Putamen (tissue), 1 donor: Measurements from ENCODE around the gene ST3GAL3.

Experiments
- DNase-seq: peaks from one replicate; pipeline ENCODE4 v3.0.0-alpha.2; 2016; ENCODE audit warnings: low spot score

ST3GAL3 gene

DNA sequence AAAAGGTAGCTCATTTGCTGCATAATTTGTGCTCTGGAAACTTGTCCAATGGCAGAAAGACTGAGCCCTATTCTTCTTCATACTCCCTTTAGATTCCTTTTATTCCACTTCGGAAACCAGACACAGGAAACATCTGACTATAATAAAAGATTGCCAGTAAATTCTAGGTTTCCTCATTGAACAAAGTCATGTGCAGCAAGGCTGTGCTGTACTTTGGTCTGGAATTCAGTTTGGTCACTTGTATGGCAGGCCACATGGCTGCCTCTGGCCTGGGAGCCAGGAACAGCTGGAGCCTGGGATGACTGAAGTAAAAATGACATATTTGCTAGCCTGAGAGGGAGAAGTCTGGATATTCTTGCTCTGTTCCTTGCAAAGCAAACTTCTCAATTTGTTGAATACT lies 79.6 kb downstream of the ST3GAL3 start:
- DNase-seq, result no peak

DNA sequence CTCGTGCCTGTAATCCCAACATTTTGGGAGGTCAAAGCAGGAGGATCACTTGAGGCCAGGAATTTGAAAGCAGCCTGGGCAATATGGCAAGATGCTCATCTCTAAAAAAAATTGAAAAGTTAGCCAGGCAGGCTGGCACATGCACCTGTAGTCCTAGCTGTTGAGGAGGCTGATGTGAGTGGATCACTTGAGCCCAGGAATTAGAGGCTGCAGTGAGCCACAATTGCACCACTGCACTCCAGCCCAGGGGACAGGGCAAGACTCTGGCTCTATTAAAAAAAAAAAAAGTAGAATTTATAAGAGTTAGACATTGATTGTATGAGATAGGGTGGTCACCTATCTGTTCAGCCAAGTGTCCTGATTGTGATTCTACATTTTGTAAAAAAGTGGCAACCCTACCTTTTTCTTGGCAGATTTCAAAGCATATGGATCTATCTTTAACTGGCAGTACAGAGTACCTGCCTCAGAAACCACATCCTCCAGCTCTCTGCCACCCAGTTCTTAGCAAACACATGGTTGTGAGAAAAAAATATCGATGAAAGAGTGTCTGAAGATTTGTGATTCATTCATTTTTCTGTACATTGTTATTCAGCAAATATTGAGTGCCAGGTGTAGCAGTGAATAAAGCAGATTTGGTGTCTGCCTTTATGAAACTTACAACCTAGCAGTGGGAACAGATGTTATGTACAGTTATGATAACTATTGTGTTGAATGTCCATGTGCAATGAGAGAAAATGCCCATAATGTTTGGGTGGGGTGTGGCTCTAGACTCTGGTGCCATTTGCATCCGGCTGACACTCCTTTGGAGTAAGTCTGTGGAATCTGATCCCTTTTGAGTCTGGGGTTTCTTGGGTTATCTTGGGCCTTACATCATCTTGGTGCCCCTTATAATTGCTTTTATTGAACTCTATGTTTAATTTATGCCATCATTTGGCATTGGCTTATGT lies 82.5 kb downstream of the ST3GAL3 start:
- no peak for DNase-seq

DNA sequence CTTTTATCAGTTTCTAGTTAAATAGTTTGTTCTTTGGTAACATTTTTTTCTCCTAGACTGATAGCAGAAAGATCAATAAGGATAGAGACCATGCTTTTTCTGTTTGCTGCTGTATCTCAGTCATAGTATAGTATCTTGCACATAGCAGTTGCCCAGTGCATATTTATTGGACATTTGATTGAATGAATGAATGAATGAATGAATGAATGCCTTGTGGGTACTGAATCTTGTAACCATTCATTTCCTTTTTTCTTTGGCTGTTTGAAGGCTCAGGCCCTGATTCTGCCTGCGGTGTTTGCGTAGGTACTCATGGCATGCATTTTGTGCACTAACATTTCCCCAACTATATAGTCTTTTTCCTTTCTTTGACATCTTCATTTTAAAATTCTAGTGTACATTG lies 83.9 kb downstream of the ST3GAL3 start:
- DNase-seq, result no peak

DNA sequence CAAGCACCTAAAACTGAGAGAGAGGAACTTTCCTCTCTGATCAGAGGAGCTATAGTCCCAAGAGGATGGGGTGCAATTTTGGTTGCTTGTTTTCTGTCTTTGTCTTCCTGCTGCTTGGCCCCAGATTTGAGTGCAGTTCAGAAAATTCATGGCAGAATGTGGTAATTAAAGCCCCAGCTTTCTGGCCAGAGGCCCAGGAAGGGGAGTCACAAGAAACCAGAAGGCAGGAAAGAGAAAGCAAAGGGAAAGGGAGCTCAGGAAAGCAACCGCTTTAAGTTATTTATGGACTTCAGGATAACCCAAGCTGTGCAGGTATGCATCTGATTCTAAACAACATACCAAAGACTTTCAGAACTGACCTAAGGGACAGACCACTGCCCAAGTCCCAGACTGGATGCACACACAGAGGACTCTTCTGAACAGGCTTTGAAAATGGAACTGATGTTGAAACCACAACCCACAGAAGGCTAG lies 88.8 kb downstream of the ST3GAL3 start:
- DNase-seq, result no peak

DNA sequence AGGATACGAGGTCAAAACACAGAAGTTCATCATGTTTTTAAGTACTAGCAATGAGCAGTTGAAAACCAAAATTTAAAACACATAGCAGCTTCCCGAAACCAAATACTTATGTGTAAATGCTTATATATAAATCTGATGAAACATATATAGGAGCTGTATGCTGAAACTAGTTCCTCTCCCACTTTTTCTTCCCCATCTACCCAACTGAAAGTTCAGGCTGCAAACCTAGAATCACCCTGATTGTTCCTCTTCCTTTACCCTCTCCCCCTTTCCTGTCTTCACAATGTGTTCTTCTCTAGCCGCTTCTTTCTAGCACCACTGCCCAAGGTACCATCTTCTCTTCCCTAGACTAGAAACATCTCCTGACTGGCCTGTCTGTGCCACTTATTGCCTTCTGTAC lies 90.6 kb downstream of the ST3GAL3 start:
- DNase-seq, result no peak

DNA sequence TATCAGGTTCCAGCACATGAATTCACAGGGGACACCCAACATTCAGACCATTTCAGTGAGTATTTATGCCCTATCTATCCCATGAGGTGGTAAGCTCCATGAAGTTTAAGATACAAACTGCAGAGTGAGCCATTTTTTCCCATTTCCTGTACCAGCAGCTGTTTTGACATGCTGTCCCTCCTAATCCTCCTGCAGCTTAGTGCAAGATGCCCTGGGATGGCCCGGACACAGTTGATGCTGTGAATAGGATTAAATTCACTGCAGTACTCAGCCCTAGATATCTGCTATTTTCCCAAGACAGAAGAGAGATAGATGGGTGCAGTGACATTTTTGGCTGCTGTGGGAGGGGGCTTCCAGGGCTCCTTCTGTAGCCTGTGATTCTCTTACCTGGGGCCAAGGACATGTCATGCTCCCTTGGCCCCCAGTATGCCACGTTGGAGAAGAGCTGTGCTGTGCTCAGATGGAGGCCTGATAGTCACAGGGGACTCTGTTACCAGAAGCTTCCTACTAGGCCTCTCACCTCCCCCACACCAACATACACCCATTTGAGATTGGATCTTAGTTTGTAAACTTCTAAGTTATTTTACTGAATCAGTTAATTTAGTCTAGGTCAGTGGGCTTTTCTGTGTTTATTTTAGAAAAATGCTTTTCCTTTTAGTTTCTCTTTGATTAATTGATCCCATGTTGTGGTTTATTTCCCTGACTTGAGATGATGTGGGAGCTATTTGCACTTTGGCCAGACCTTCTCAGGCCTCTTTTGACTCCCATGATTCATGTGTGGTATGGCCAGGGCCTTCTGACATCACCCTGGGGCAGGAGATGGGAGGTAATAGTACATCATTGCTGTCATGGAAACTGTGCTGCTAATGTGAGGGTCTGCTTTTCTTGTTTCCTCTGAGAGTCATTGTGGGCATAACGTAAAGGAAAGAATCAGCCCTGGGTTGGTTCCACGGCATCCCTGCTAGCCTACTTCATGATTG lies 92.6 kb downstream of the ST3GAL3 start:
- DNase-seq, result no peak

DNA sequence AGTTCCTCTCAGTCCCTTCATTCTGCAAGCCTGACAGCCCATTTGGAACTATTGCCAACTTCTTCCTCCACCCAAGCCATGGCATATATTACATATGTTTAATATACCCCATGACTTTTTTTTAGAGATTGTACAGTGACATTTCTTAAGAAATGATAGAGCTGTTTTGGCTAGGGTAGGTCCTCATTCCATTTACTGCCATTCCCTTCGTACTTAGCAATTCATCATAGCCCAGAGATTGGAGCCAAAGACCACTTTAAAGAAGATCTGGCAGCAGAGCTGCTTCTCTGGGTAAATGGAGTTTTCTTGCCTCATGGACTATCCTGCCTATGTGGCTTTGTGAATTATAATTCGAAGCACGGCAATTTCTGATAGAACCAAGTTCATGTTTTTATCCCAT lies 93.4 kb downstream of the ST3GAL3 start:
- DNase-seq, result no peak

DNA sequence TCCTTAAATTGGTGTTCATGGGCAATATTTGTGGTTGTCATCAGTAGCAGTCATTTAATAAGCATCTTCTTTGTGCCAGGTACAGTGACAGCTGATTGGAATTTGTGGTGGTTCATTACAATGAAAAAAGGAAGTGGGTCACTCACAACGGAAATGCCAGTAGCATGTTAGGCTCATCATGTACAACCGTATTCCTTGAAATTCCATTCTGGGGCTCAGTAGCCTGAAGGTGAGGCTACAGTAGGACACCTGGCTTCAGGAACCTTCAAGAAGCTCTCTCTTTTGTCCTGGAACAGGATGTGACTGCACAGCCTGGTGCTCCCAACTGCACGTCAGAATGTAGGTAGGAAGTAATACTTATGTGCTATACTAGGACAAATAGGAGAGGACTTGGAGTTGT lies 93.9 kb downstream of the ST3GAL3 start:
- no peak for DNase-seq

DNA sequence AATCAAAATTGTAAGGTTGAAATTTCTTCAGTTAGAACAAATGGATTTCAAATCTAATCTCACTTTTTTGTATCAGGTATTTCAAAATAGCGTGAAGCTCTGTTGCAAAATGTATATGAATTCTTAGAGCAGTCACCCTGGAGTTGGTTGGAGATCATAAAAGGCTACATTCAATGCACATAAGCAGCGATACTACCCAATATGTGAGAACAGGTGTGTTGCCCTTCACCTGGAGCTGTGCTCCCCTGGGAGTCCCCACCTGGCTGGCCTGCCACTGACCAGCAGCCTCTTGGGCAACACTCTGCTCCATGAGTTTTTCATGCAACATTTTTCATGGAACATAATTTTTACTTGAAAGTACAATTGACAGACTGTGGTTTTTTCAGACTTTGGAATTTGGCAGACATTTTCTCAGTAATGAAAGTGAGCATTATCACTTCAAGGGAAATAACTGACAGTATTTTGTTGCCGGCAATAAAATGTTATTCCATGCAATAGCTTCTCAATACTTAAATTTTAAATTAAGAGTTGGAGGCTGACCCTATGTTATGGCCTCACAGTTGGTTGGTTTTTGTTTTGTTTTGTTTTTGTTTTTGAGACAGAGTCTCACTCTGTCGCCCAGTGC lies 95.1 kb downstream of the ST3GAL3 start:
- no peak for DNase-seq

DNA sequence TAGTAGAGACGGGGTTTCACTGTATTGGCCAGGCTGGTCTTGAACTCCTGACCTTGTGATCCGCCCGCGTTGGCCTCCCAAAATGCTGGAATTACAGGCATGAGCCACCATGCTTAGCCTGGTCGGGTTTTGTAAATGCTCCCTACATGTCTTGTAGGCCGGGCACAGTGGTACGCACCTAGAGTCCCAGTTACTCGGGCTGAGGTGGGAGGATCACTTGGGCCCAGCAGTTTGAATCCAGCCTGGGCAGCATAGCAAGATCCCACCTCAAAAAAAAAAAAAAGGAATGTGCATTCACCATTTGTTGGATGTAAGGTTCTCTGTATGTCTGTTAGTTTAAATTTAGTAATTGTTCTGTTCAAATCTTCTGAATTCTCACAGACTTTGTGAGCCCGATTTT lies 95.8 kb downstream of the ST3GAL3 start:
- DNase-seq, result no peak

DNA sequence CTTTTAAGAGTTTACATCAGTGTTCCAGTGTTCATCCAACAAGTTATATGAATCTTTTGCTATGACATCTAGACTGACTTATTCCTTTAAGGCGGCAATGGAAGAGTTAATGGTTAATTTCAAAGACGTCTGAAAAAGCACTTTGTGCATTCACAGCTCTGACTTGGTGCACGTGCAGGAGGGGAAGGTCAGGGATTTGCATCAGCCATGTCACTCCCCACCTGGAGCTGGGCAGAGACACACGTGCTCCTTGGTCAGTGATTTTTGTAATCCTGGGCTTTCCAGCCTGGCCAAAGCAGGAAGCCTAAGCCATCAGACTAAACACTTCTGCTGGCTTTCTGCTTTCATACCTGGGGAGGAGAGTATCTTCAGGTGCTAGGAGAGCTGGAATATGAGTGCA lies 96.3 kb downstream of the ST3GAL3 start:
- DNase-seq, result no peak

DNA sequence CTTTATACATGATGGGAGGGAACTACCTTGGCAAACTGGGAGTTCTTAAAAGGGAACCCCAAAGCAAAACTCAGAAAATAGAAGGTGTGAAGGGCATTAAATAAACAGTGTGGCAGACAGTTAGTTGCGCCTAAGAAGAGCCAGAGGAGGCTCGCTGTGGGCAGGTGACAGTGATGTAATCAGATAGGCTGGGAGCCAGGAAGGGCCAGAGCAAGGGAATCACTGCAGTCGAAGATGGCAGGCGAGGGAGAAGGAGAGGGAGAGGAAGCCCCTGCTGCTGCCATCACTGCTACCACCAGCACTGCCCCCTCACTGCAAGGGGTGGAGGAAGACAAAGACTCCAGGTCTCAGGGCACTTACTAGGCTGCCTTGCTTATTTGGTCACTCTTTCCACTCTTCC lies 97.2 kb downstream of the ST3GAL3 start:
- DNase-seq, result no peak

DNA sequence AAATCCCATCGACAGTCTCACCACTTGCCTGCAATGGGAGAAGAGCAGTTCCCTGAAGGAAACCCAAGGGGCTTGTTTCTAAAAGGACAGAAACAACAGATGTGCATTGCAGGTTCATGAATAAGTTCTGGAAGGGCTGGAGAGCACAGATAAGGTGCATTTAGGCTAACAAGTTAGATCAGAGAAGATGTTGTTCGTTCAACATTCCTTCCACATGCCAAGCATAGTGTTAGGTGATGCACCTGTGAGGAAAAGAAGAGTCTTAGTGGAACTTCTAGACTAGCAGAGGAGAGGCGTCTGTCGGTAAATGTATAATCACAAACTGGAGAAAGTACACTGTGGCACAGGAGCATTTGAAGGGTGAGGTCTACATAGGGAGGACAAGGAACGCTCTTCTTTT lies 98.0 kb downstream of the ST3GAL3 start:
- no peak for DNase-seq

DNA sequence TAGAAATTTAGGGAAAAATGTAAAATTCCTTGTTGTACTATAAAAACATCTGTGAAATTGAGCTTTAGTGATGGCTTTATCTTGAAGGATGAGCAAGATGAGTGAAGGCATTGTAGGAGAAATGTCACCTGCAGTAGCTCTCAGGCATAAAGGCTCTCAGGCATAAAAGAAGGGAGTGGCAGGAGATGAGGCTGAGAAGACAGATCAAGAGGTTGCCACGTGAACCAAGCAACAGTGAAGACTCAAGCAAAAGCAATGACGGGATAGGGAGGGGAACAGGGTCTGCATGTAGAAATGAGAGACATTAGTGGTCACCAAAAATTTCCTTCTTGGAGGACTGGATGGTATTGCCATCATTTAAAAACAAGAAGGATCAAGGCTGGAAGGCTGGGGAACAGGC lies 98.8 kb downstream of the ST3GAL3 start:
- no peak for DNase-seq

DNA sequence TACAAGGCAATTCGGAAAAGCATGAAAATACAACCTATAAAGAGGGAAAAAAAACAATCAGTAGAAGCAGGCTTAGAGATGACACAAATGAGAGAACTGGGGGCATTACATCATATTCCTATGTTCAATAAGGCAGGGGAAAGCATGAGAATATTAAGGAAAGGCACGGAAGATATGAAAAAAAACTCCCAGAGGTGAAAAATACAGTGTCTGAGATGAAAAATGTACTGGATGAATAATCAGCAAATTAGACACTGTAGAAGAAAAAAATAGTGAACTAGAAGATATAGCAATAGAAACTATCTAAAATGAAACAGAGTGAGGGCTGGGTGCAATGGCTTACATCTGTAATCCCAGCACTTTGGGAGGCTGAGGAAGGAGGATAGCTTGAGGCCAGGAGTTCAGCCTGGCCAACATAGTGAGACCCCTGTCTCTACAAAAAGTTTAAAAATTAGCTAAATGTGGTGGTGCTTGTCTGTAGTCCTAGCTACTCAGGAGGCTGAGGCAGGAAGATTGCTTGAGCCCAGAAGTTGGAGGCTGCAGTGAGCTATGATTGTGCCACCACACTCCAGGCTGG lies 101.8 kb downstream of the ST3GAL3 start:
- DNase-seq, result no peak

DNA sequence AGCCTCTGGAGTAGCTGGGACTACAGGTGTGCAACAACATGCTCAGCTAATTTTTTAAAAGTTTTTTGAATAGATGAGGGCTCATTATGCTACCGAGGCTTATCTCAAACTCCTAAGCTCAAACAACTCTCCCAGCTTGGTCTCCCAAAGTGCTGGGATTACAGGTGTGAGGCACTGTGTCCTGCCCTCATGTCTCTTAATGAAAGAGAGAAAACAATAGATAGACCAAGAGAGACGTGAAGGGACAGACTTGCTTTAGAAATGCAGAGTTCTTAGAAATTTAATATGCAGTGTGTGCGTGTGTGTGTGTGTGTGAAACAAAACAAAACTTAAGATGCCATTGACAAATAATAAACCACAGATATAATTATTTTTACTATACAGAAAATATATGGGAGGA lies 105.2 kb downstream of the ST3GAL3 start:
- DNase-seq, result no peak

DNA sequence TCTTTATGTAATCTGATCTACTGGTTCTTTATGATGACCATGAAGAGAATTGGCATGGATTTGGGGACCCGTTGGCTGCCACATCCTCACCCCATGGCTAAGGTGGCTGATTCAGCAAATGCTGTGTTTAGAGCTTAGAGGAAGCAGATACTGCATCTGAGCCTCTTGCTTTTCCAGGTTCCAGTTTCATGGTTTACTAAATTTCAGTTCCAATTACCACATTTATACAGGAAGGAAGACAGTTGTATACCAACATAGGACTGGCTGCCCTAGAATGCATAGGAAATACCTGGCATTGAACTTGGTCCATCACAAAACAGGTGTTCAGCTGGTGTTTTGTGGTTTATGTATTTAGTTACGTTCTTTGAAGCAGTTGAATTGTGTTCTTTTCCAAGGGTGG lies 107.1 kb downstream of the ST3GAL3 start:
- DNase-seq, result no peak

DNA sequence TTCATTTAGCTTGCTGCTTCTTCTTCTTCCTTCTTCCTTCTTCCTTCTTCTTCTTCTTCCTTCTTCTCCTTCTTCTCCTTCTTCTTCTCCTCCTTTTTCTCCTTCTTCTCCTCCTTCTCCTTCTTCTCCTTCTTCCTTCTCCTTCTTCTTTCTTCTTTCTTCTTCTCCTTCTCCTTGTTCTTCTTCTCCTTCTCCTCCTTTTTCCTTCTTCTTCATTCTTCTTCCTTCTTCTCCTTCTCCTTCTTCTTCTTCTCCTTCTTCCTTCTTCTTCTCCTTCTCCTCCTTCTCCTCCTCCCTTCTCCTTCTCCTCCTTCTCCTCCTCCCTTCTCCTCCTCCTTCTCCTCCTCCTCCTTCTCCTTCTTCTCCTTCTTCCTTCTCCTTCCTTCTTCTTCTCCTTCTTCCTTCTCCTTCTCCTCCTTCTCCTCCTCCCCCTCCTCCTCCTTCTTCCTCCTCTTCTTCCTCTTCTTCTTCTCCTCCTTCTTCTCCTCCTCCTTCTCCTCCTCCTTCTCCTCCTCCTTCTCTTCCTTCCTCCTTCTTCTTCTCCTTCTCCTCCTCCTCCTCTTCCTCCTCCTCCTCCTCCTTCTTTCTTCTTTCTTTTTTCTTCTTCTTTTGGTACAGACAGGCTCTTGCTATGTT lies 110.1 kb downstream of the ST3GAL3 start:
- no peak for DNase-seq

DNA sequence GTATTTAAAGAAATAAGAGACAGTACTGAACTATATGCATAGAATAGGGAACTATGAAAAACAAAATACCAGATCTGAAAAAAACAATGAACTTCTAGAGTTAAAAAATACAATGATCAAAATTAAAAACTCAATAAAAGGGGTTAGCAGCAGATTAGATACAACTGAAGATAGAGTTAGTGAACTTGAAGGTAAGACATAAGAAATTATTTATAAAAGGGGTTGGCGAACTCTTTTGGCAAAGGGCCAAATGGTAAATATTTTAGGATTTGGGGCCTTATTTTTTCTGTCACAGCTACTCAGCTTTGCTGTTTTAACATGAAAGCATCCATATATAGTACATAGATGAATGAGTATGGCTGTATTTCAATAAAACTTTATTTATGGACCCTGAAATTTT lies 111.4 kb downstream of the ST3GAL3 start:
- no peak for DNase-seq

DNA sequence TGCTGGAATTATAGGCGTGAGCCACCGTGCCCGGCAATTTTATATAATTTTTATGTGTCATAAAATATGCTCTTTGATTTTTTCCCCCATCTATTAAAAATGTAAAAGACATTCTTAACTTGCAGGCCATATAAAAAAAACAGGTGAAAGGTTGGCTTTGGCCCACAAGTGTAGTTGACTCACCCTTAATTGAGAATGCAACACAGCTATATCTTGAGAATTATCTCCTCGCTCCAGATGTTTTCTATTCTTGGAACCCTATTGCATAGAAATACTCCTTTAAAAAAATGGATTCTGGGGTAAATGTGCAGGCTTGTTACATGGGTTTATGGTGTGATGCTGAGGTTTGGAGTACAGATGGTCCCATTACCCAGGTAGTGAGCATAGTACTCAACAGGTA lies 112.0 kb downstream of the ST3GAL3 start:
- DNase-seq, result no peak

DNA sequence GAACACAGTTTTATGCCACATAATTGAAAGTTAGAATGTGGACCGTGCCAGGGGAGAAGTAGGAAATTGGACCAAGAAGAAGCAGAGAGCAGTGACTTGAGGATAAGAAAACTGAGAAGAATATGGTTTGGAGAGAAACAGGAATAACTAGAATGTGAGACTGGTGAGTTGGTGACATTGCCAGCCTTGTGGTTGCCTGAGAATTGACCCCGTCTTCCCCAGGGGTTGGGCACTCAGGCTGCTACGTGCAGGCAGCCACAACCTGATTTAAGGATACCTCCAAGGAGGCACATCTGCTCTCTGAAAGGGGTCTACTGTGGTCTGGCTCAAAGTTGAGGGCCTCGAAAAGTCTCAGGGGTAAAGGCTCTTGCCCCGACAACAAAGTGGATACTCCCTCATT lies 114.1 kb downstream of the ST3GAL3 start:
- no peak for DNase-seq
